Aorta (tissue), 5 donors: ENCODE measurements around the gene POMT1. TPM values are rescaled to one million over a fixed set of nuclear protein-coding genes. Genes with fewer than 3 reads are reported as not detected.
A peak's percentile ranks its signal among the peaks of the same experiment; 100 is the strongest.

Experiments used
- ATAC-seq: fragments of 200-7000 bp; cut with Tn5 transposase; one replicate; pipeline ENCODE4 v1.9.1; 2022; ENCODE audit warnings: moderate library complexity; ENCODE audit not compliant: low FRiP score
- DNase-seq, 2 donors: peaks; one replicate each; pipeline ENCODE4 v3.0.0-alpha.2; 2020
- H3K27ac ChIP-seq, 2 donors: one replicate each; pipeline ENCODE4 v1.5.1; 2013; ENCODE audit warnings: low read length in 2 of 2, mild to moderate bottlenecking in 2 of 2, moderate library complexity in 2 of 2, control low read depth in 1 of 2, inconsistent platforms in 1 of 2, low read depth in 1 of 2
- H3K27me3 ChIP-seq, 2 donors: one replicate each; pipeline ENCODE4 v1.6.1; 2013; ENCODE audit warnings: control low read depth in 1 of 2, low read length in 1 of 2, mild to moderate bottlenecking in 1 of 2, moderate library complexity in 1 of 2; ENCODE audit not compliant: insufficient read depth in 2 of 2, control insufficient read depth in 1 of 2
- H3K36me3 ChIP-seq, 2 donors: one replicate each; pipeline ENCODE4 v1.6.1; 2013; ENCODE audit warnings: control low read depth in 1 of 2, low read length in 1 of 2, mild to moderate bottlenecking in 1 of 2; ENCODE audit not compliant: insufficient read depth in 2 of 2, control insufficient read depth in 1 of 2
- H3K4me1 ChIP-seq, 2 donors: one replicate each; pipeline ENCODE4 v1.6.1; 2013; ENCODE audit warnings: low read length in 2 of 2, control low read depth in 1 of 2, mild to moderate bottlenecking in 1 of 2, moderate library complexity in 1 of 2; ENCODE audit not compliant: insufficient read depth in 2 of 2, control insufficient read depth in 1 of 2
- H3K4me3 ChIP-seq, 2 donors: one replicate each; pipeline ENCODE4 v1.5.1; 2013; ENCODE audit warnings: low read length in 2 of 2, control low read depth in 1 of 2, mild to moderate bottlenecking in 1 of 2
- H3K9me3 ChIP-seq: one replicate; pipeline ENCODE4 v1.6.1; 2013; ENCODE audit warnings: mild to moderate bottlenecking, low read length; ENCODE audit not compliant: control insufficient read depth
- WGBS, 2 donors: extraction: QIAGEN DNeasy Blood & Tissue Kit; methylation state at CpG; one replicate each; pipeline ENCODE4 v1.1.7; 2013; 5-methylcytosine and 5-hydroxymethylcytosine counted together
- intact Hi-C, 2 donors: fragments of 100-400 bp; cut with DNase I; formaldehyde crosslinking; loops; one replicate each; pipeline versions ENCODE4 v1.14.2 to v1.15.0; 2022
- polyA plus RNA-seq, 2 donors: library from polyadenylated mRNA; stranded (reverse); fragments of 200-250 nt; gene quantifications; one replicate each; pipeline ENCODE4 v1.2.3, GENCODE V29; 2013
- total RNA-seq, 2 donors: library from RNA; stranded (reverse); fragmentation: NEBNext Ultra II Directional; extraction: Animal tissue kit (Norgen Biotek cat#: 25700); gene quantifications; one replicate each; pipeline ENCODE4 v1.2.1, GENCODE V29; 2021
- donor health status: healthy with polysubstance abuse.
- donor health status: Bipolar disorder and iron deficiency.
- donor health status: DM: no; HTN: no; CAD: no.
- donor health status: DM: no; HTN: no; CAD: no.
- donor health status: DM: yes; HTN: yes; CAD: no.

The POMT1 gene
- total and polyA plus RNA-seq, 4 donors, result 10.0 to 97.0 (median 27.5) TPM

GRCh38 chr9:131555841-131556673 is 53.3 kb downstream of the POMT1 start:
- WGBS, 2 donors, result 82 to 85% methylated on average over 15 of the region's 15 CpGs
- no peaks in the 10 kb centered on the region for H3K36me3 ChIP-seq
- DNase-seq (no peak), ATAC-seq (peak; percentile 29)
- no peaks in the 10 kb centered on the region for H3K27me3 ChIP-seq
- no peaks in the 10 kb centered on the region for H3K4me1 ChIP-seq
- intact Hi-C loops, result no loop called here
- no peaks in the 10 kb centered on the region for H3K9me3 ChIP-seq
- H3K27ac ChIP-seq, result no peak overlapping the region
- no peak overlapping the region for H3K4me3 ChIP-seq

- WGBS, 2 donors, result 92 to 95% methylated on average over 25 of the region's 25 CpGs
- Histone ChIP-seq H3K4me3 (no peak overlapping the region), H3K9me3 (no peaks in the 10 kb centered on the region), H3K27ac (no peak overlapping the region), H3K4me1 (no peaks in the 10 kb centered on the region), H3K27me3 (no peaks in the 10 kb centered on the region), H3K36me3 (no peaks in the 10 kb centered on the region)
- DNase-seq (no peak), ATAC-seq (no peak)
- intact Hi-C loops, result no loop called here
These were observed 55.3 kb downstream of the POMT1 start for GRCh38 chr9:131557855-131558548.

- Histone ChIP-seq H3K9me3 (no peaks in the 10 kb centered on the region), H3K4me3 (no peak overlapping the region), H3K4me1 (no peaks in the 10 kb centered on the region), H3K27ac (no peak overlapping the region), H3K36me3 (no peaks in the 10 kb centered on the region), H3K27me3 (no peaks in the 10 kb centered on the region)
- ATAC-seq, result no peak
- WGBS, 2 donors, result 69 to 71% methylated on average over 1 of the region's 1 CpG
- DNase-seq, result no peak
- intact Hi-C loops, result no loop called here
These were observed 56.8 kb downstream of the POMT1 start for GRCh38 chr9:131559421-131560000.

GRCh38 chr9:131562032-131562959 is 59.6 kb downstream of the POMT1 start:
- DNase-seq, result no peak
- intact Hi-C loops, result no loop called here
- ATAC-seq, result no peak
- H3K9me3 ChIP-seq, result no peaks in the 10 kb centered on the region
- no peaks in the 10 kb centered on the region for H3K27me3 ChIP-seq
- H3K4me1 ChIP-seq, result no peaks in the 10 kb centered on the region
- no peak overlapping the region for H3K27ac ChIP-seq
- 51 to 54% methylated on average over 9 of the region's 9 CpGs for WGBS, 2 donors
- no peaks in the 10 kb centered on the region for H3K36me3 ChIP-seq
- H3K4me3 ChIP-seq, result no peak overlapping the region

GRCh38 chr9:131565369-131565768 is 62.7 kb downstream of the POMT1 start:
- intact Hi-C loops, result no loop called here

DNA sequence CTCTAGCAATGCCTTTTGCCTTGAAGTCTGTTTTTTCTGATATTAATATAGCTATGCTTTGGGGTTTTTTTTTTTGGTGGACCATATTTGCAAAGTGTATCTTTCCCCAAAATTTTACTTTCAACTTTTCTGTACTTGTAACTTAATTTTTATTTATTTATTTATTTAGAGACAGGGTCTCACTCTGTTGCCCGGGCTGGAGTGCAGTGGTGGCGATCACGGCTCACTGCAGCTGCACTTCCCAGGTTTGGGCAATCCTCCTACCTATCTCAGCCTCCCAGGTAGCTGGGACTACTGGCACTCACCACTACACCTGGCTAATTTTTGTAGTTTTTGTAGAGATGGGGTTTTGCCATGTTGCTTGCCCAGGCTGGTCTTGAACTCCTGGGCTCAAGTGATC is 63.4 kb downstream of the POMT1 start:
- DNase-seq (no peak), ATAC-seq (no peak)
- Histone ChIP-seq H3K27me3 (no peaks in the 10 kb centered on the region), H3K4me1 (no peaks in the 10 kb centered on the region), H3K27ac (no peak overlapping the region), H3K4me3 (no peak overlapping the region), H3K9me3 (no peaks in the 10 kb centered on the region), H3K36me3 (no peaks in the 10 kb centered on the region)
- 97 to 98% methylated on average over 3 of the region's 3 CpGs for WGBS, 2 donors
- intact Hi-C loops, result no loop called here

More at GRCh38 chr9:131565369-131565768, 62.7 kb downstream of the POMT1 start:
- Histone ChIP-seq H3K36me3 (no peaks in the 10 kb centered on the region), H3K4me1 (no peaks in the 10 kb centered on the region), H3K27me3 (no peaks in the 10 kb centered on the region), H3K9me3 (no peaks in the 10 kb centered on the region), H3K27ac (no peak overlapping the region), H3K4me3 (no peak overlapping the region)
- DNase-seq (no peak), ATAC-seq (no peak)
- 94 to 95% methylated on average over 5 of the region's 5 CpGs for WGBS, 2 donors

DNA sequence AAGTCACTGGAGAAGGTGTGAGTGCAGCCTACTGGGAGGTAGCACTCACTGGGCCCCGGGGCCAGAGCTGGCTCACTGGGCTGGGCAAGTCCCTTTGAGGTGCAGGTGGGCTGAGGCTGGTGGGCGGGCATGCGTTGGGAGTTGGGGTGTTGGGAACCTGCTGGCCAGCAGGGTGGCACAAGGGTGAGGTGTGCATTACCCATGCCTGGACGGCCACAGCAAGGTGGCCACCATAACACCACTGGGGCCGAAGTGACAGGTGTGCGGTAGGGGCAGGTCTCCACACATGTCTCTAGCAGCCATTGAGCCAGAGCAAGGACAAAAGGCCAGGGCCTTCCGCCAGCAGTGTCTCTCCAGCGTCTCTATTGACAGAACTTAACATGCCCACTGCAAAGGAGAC is 65.2 kb downstream of the POMT1 start:
- ATAC-seq (peak; percentile 26), DNase-seq (no peak)
- Histone ChIP-seq H3K36me3 (no peaks in the 10 kb centered on the region), H3K4me1 (no peaks in the 10 kb centered on the region), H3K27me3 (no peaks in the 10 kb centered on the region), H3K9me3 (no peaks in the 10 kb centered on the region), H3K27ac (no peak overlapping the region), H3K4me3 (no peak overlapping the region)
- intact Hi-C loops, result no loop called here
- 96 to 99% methylated on average over 8 of the region's 8 CpGs for WGBS, 2 donors
